Activated T-cell treated with anti-CD3 and anti-CD28 coated beads, Interleukin-2, amount 50 U/mL, for 1 hour (primary cell): ENCODE data around the gene TES.

Source experiments
- DNase-seq: peaks from one replicate; pipeline ENCODE4 v3.0.0-alpha.2; 2020

The TES gene

GRCh38 chr7:116252249-116252648, 41.9 kb downstream of the TES start:
- DNase-seq, result no peak

GRCh38 chr7:116257156-116257555, 46.8 kb downstream of the TES start:
- DNase-seq, result no peak

DNA sequence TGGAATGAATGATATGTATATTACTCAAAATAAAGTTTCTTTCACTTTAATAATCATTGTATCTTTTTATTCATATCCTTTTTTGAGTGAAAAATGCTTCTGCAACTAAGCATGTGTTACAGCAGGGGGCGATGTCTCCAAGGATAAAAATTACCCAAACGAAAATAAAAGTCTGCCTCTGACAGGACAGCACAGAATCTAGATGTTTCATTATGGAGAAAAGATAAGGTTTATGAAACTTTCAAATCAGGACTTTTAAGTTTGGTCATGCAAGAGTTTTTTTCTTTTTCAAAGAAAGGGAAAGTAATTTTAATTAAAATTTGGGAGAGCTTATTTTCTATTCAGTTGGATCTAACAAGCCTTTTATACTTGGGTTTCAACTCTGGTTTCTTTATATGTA, 48.4 kb downstream of the TES start:
- no peak for DNase-seq

- no peak for DNase-seq
These were observed 49.0 kb downstream of the TES start for GRCh38 chr7:116259156-116259870.

DNA sequence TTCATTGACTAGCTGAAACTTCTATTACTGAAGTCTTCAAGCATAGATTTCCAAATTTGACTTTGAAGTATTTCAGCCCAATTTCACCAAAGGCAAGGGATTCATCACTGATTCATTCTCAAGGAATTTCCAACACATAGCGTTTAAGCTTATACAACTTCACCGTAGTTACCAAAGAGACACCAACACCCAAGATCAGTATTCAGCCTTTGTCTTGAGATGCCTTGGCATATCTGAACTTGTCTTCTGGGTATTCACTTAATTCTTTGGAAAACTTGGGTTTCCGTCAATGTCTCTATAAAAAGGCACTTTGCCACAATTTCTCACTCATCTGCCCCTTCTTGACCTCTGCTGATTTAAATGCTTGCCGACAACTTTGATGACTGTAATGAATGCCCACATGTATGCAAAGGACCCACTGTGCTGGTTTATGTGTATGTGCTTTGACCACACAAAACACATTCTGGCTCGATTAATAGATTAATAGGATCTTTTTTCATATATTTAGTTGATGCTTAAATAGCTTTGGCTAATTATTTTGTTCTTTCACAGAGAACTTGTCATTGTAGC, 49.6 kb downstream of the TES start:
- DNase-seq, result no peak

GRCh38 chr7:116261904-116262303, 51.6 kb downstream of the TES start:
- DNase-seq, result no peak

GRCh38 chr7:116265881-116266280, 55.5 kb downstream of the TES start:
- no peak for DNase-seq

GRCh38 chr7:116269466-116269865, 59.1 kb downstream of the TES start:
- no peak for DNase-seq

DNA sequence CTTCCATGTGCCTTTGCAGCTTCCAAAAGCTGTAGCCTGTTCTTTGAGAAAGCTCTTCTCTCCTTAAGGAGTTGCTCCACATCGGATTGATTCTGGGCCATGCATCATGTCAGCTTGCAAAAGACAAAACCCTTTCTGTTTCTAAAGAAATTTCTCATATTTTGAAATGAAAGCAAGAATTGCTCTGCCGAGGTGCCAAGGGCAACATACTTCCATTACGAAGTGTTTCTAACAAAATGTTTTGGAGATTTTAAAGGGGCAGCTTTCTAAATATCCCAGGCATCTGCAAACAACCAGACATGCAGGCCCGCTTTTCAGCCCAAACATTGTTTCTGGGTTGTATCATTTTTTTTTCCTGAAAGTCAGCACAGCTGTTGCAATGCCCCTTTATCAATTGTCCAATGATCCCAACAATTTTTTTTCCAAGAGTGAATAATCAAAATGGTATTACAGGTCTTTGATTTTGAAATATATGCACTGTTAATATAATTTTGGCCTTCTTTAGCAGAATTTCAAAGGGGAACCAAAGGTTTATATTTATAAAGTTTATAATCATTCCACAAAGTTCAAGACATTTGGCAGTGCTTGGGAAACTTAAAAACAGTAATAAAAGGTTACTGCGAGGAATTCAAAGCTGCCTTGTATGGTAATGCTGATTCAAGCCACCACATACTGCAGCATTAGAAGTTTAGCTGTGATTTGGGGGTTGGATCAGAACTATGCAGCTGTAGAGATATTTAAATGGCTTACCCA, 61.0 kb downstream of the TES start:
- no peak for DNase-seq

DNA sequence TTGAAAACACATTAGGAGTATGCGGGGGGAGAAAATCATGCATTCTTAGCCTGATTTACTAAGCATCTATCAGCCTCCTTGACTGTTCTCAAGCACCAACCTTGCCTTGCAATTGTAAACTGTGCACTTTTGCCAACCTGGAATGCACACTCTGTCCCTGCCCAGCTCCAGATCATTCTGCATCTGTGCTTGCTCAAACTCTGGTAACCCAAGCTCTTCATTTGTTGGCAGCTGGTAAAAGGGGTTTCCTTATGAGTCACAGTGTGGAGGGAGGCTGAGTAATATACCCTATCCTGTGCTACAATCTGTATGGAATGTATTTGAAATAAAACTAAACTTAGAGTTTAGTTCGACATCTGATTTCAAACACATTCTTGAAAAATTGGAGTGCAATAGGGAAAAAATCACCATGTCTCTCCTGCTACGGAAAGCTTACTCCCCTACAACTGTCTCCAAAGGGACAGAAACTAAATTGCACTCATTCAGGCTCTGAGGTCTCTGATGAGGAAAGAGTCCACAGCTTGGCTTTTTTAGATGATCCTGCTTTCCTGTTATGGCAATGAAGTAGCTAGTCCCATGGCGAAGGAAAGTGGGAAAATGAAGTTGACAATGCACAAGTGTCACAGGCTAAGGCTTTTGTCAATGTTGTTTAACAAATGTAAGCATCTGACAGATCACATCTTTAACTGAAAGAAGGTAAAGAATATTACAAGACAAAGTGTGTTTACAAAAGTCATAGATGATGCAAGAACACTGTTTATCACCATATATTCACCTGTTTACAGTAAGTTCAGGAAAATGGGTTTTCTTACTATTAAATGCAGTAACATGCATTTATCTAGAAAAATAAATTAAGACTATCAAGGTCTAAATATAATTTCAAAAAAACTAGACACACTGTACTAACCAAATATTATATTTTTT, 61.9 kb downstream of the TES start:
- no peak for DNase-seq

DNA sequence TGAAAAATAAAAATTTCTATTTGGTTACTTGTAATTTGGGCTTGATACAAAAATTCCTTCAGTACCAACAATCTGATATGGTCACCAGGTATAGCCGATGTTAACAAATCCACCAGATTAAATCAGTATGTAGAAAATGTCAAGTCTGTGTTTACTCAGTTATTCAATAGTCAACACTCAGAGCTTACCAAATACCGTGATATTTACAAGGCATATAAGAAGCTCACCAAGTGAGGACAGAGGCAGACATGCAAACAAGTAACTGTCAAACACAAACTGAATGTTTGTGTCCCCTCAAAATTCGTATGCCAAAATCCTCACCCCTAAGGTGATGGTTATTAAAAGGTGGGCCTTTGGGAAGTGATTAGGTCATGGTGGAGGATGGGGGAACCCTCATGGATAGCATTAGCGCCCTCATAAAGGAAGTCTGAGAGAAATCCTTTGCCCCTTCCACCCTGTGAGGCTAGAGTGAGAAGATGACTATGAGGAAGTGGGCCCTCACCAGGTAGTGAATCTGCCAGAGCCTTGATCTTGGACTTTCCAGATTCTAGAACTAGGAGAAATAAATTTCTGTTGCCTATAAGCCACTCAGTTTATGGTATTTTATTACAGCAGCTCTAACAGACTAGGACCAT, 63.1 kb downstream of the TES start:
- no peak for DNase-seq

GRCh38 chr7:116273918-116274301, 63.6 kb downstream of the TES start:
- DNase-seq, result no peak

DNA sequence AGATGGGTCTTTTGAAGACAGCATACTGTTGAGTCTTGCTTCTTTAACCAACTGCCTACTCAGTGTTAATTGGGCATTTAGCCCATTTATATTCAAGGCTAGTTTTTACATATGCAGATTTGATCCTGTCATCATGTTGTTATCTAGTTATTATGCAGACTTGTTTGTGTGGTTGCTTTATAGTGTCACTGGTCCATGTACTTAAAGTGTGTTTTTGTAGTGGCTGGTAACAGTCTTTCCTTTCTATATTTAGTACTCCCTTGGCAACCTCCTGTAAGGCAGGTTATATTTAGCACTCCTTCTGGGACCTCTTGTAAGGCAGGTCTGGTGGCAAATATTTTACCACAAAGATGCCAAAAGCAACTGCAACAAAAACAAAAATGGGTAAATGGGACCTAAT, 66.7 kb downstream of the TES start:
- no peak for DNase-seq

GRCh38 chr7:116279217-116279616, 68.9 kb downstream of the TES start:
- DNase-seq, result no peak

- DNase-seq, result no peak
These were observed 70.5 kb downstream of the TES start for GRCh38 chr7:116280803-116281202.

DNA sequence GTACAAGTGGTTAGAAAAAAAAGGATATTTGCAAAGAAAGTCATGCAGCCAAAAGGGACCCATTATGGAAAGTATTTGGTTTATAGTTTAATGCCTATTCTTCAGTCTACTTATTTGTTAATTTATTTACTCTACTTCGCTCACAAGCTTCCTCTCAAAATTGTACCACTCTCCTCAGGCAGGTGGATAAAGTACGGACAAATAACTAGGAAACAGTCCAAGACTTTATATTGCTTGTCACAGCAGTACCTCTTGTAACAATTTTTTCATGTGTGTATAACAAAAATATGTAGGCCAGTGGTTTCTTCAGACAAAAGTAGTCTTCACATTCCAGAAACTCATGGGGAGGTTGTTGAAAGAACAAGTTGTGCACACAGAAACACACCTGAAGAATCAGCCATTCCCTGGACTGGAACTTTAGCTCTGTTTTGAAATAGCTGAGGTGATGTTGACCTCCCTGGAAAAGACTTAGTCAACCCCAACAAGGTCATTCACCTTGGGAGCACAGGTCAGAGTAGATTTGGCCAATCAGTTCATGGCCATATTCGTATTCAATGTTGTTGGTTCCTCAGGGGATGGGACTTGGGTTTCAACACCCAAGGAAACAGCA, 73.4 kb downstream of the TES start:
- DNase-seq, result no peak

GRCh38 chr7:116284390-116284789, 74.1 kb downstream of the TES start:
- DNase-seq, result no peak

- DNase-seq, result no peak
These were observed 74.9 kb downstream of the TES start for GRCh38 chr7:116285252-116285651.

- DNase-seq, result no peak
These were observed 80.4 kb downstream of the TES start for GRCh38 chr7:116290740-116291139.

DNA sequence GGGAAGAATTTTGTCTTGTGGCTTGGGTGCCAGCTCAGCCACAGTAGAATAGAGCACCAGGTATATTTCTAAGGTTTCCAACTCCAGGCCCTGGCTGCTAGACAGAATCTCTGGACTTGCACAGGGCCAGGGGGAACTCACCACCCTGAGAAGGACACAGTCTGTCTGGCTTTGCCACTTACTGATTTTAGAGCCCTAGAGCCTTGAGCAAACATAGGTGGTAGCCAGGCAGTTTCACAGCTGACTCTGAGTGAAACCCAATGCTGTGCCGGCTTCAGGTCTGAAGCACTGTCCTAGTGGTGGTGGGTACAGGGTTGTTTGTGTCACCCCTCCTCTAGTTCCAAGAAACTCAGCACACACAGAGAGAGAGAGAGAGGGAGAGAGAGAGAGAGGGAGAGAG, 81.6 kb downstream of the TES start:
- no peak for DNase-seq

DNA sequence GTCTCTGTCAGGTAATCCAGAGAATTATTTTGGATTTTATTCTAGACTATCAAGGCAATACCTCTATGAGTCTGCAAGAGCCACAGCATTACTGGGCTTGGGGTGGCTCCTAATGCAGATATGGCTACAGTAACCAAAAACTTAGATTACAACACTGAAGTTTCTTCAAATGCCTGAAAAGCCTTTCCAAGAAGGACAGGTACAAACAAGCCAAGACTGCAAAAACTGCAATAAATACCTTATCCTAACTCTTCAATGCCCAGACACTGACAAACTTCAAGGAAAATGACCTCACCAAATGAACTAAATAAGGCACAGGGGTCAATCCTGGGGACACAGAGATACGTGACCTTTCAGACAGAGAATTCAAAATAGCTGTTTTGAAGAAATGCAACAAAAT, 82.0 kb downstream of the TES start:
- DNase-seq, result no peak

DNA sequence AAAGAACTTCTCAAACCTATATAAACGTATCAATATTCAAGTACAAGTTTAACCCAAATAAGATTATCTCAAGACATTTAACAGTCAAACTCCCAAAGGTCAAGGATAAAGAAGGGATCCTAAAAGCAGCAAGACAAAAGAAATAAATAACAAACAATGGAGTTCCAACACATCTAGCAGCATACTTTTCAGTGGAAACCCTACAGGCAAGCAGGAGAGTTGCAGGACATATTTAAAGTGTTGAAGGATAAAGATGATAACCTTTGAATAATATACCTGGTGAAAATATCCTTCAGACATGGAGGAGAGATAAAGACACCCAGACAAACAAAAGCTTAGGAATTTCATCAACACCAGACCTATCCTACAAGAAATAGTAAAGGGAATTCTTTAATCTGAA, 82.8 kb downstream of the TES start:
- DNase-seq, result no peak
